ENCODE results near the gene LGALS16.
"Not testable (repeated sequence)": the region's sequence is repeated elsewhere in the genome, so short reads cannot be mapped to it uniquely, and the experiment has no call there.

LGALS16 gene

GRCh38 chr19:39655613-39656012 lies at the start of gene LGALS16:
TSS of gene LGALS16 (plus strand) at chr19:39655913. CDS start at chr19:39655962, 49 bp downstream.
- Mint-ChIP-seq H3K4me1 (no peaks in the 10 kb centered on the region), H3K4me3 (no peak within 1 kb of the TSS), H3K9me3 (no peaks in the 10 kb centered on the region), H3K27ac (no peak within 1 kb of the TSS), H3K27me3 (ENCODE audit: low read depth) (peaks cover 30% of the 10 kb centered on the region), H3K36me3 (ENCODE audit: low read depth) (no peaks in the 10 kb centered on the region)
- TF ChIP-seq CTCF (IDR thresholded peaks at IDR 0.05; ENCODE audit: unreplicated experiment in 3 of 3): no peak

- H3K4me3 Mint-ChIP-seq: no peak overlapping the region
Observed at GRCh38 chr19:39607021-39607420, 48.7 kb upstream of the LGALS16 start.

GRCh38 chr19:39607561-39607960 lies 48.2 kb upstream of the LGALS16 start:
- H3K36me3 Mint-ChIP-seq (ENCODE audit: low read depth): no peaks in the 10 kb centered on the region
- no peak for TF ChIP-seq CTCF (IDR thresholded peaks at IDR 0.05; ENCODE audit: unreplicated experiment in 3 of 3)
- no peaks in the 10 kb centered on the region for H3K4me1 Mint-ChIP-seq
- no peak overlapping the region for H3K27ac Mint-ChIP-seq
- H3K4me3 Mint-ChIP-seq: no peak overlapping the region
- H3K9me3 Mint-ChIP-seq: peaks cover 2% of the 10 kb centered on the region
- no peaks in the 10 kb centered on the region for H3K27me3 Mint-ChIP-seq (ENCODE audit: low read depth)

More at GRCh38 chr19:39607021-39607420, 48.7 kb upstream of the LGALS16 start:
- Mint-ChIP-seq H3K9me3 (no peaks in the 10 kb centered on the region), H3K27ac (no peak overlapping the region), H3K36me3 (ENCODE audit: low read depth) (no peaks in the 10 kb centered on the region), H3K27me3 (ENCODE audit: low read depth) (no peaks in the 10 kb centered on the region), H3K4me1 (no peaks in the 10 kb centered on the region)
- no peak for TF ChIP-seq CTCF (IDR thresholded peaks at IDR 0.05; ENCODE audit: unreplicated experiment in 3 of 3)

GRCh38 chr19:39613597-39613996 lies 42.1 kb upstream of the LGALS16 start:
- no peaks in the 10 kb centered on the region for H3K36me3 Mint-ChIP-seq (ENCODE audit: low read depth)
- H3K4me1 Mint-ChIP-seq: no peaks in the 10 kb centered on the region
- no peak for TF ChIP-seq CTCF (IDR thresholded peaks at IDR 0.05; ENCODE audit: unreplicated experiment in 3 of 3)
- H3K4me3 Mint-ChIP-seq: no peak overlapping the region
- H3K9me3 Mint-ChIP-seq: peaks cover 3% of the 10 kb centered on the region
- no peaks in the 10 kb centered on the region for H3K27me3 Mint-ChIP-seq (ENCODE audit: low read depth)
- H3K27ac Mint-ChIP-seq: no peak overlapping the region

GRCh38 chr19:39617745-39618144 lies 38.0 kb upstream of the LGALS16 start:
- Mint-ChIP-seq H3K9me3 (no peaks in the 10 kb centered on the region), H3K36me3 (ENCODE audit: low read depth) (no peaks in the 10 kb centered on the region), H3K27ac (no peak overlapping the region), H3K27me3 (ENCODE audit: low read depth) (peaks cover 23% of the 10 kb centered on the region), H3K4me3 (no peak overlapping the region), H3K4me1 (no peaks in the 10 kb centered on the region)
- TF ChIP-seq CTCF (IDR thresholded peaks at IDR 0.05; ENCODE audit: unreplicated experiment in 3 of 3): no peak

- H3K27me3 Mint-ChIP-seq (ENCODE audit: low read depth): peaks cover 29% of the 10 kb centered on the region
- H3K9me3 Mint-ChIP-seq: no peaks in the 10 kb centered on the region
- H3K4me3 Mint-ChIP-seq: no peak overlapping the region
- no peaks in the 10 kb centered on the region for H3K4me1 Mint-ChIP-seq
- H3K27ac Mint-ChIP-seq: no peak overlapping the region
- no peak for TF ChIP-seq CTCF (IDR thresholded peaks at IDR 0.05; ENCODE audit: unreplicated experiment in 3 of 3)
- H3K36me3 Mint-ChIP-seq (ENCODE audit: low read depth): no peaks in the 10 kb centered on the region
Observed at GRCh38 chr19:39623946-39624345, 31.8 kb upstream of the LGALS16 start.

GRCh38 chr19:39627631-39628030 lies 28.1 kb upstream of the LGALS16 start:
- H3K4me3 Mint-ChIP-seq; H3K4me1 Mint-ChIP-seq; H3K27ac Mint-ChIP-seq; H3K27me3 Mint-ChIP-seq (ENCODE audit: low read depth); H3K9me3 Mint-ChIP-seq; H3K36me3 Mint-ChIP-seq (ENCODE audit: low read depth): not testable (repeated sequence)

All from nephron (organoid).